A673 (cell line): ENCODE results near the gene TYSND1. TPM values are rescaled to one million over a fixed set of nuclear protein-coding genes. Genes with fewer than 3 reads are reported as not detected.

Experiments used
- BruUV-seq: library from RNA; stranded (reverse); fragments of 400-500 nt; replicated peaks from 2 replicates; lab custom pipeline; 2021; lab: Mats Ljungman, UMichigan
- CTCF ChIA-PET: fragments of 300-600 bp; sonication (Branson Sonifier 250); formaldehyde crosslinking; loops from one replicate; lab custom pipeline; 2022; ENCODE audit warnings: antibody characterized with exemption; lab: Charles Lee
- POLR2A ChIA-PET: fragments of 300-600 bp; sonication (Branson Sonifier 250); formaldehyde crosslinking; loops from one replicate; lab custom pipeline; 2022; ENCODE audit warnings: antibody characterized with exemption; ENCODE audit not compliant: low non-redundant PET; lab: Charles Lee
- DNase-seq: peaks from one replicate; pipeline ENCODE4 v3.0.0-alpha.2; 2015; ENCODE audit warnings: low spot score
- H3K27ac ChIP-seq: fragments of 200-600 bp; sonication (generic); 2 replicates; pipeline ENCODE4 v1.5.1; 2016; ENCODE audit warnings: mixed run types, low read depth, mild to moderate bottlenecking, mixed read lengths, antibody characterized with exemption, low read length; ENCODE audit not compliant: poor library complexity, severe bottlenecking
- H3K27me3 ChIP-seq: fragments of 200-600 bp; sonication (generic); replicated peaks from 2 replicates; pipeline ENCODE4 v1.6.1; 2017; ENCODE audit warnings: mixed run types, low read depth, mild to moderate bottlenecking, mixed read lengths, antibody characterized with exemption, low read length; ENCODE audit not compliant: insufficient read depth, poor library complexity
- H3K36me3 ChIP-seq: fragments of 200-600 bp; sonication (generic); 2 replicates; pipeline ENCODE4 v1.6.1; 2016; ENCODE audit warnings: mixed run types, mild to moderate bottlenecking, mixed read lengths, antibody characterized with exemption, low read length; ENCODE audit not compliant: insufficient read depth, poor library complexity, severe bottlenecking
- H3K4me1 ChIP-seq: fragments of 200-600 bp; sonication (generic); 2 replicates; pipeline ENCODE4 v1.6.1; 2017; ENCODE audit warnings: mixed run types, mild to moderate bottlenecking, mixed read lengths, antibody characterized with exemption, low read length; ENCODE audit not compliant: insufficient read depth, poor library complexity, severe bottlenecking
- H3K4me3 ChIP-seq: fragments of 200-600 bp; sonication (generic); 2 replicates; pipeline ENCODE4 v1.5.1; 2016; ENCODE audit warnings: low read depth, mixed run types, mild to moderate bottlenecking, mixed read lengths, low read length; ENCODE audit not compliant: poor library complexity, severe bottlenecking
- H3K9me3 ChIP-seq: fragments of 200-600 bp; sonication (generic); 2 replicates; pipeline ENCODE4 v1.6.1; 2016; ENCODE audit warnings: mixed run types, low read depth, mild to moderate bottlenecking, mixed read lengths, antibody characterized with exemption, low read length; ENCODE audit not compliant: poor library complexity, severe bottlenecking
- CTCF ChIP-seq: fragments of 300-800, 200-600 bp; sonication (generic); conservative IDR thresholded peaks from 2 replicates; pipeline ENCODE4 v1.5.1; 2017; ENCODE audit warnings: low read depth, mild to moderate bottlenecking, antibody characterized with exemption, low read length, moderate library complexity, mixed read lengths
- EZH2 ChIP-seq: fragments of 200-600 bp; sonication (generic); IDR thresholded peaks from 2 replicates; pipeline ENCODE4 v1.6.1; 2017; ENCODE audit warnings: borderline replicate concordance, low read depth, mild to moderate bottlenecking, mixed read lengths, antibody characterized with exemption, low read length; ENCODE audit not compliant: poor library complexity, severe bottlenecking
- intact Hi-C: fragments of 100-400 bp; cut with micrococcal nuclease; formaldehyde crosslinking; loops from one replicate; pipeline ENCODE4 v1.10.0; 2022; ENCODE audit not compliant: unreplicated experiment
- total RNA-seq: library from RNA; stranded (reverse); gene quantifications from 2 replicates; pipeline ENCODE4 v1.2.3, GENCODE V29; 2021

Gene TYSND1
- total RNA-seq, 1 experiment from 2014 or later = 36.5 TPM

GRCh38 chr10:70096705-70097420 is 49.6 kb downstream of the TYSND1 start:
- POLR2A ChIA-PET = interaction anchor here (1.1 kb wide), 1 partner anchor 50 kb away, joined by 3 read pairs; the partner anchor contains the start of gene TYSND1
- no peak for DNase-seq
- H3K27ac ChIP-seq = no peak overlapping the region
- BruUV-seq = no TSS peak
- H3K9me3 ChIP-seq = no peaks in the 10 kb centered on the region
- no peaks in the 10 kb centered on the region for H3K27me3 ChIP-seq
- TF ChIP-seq EZH2 = no peak
- no peak for TF ChIP-seq CTCF
- intact Hi-C loops = no loop called here
- no peak overlapping the region for H3K4me3 ChIP-seq
- CTCF ChIA-PET = no interaction called here
- no peaks in the 10 kb centered on the region for H3K4me1 ChIP-seq
- peaks cover 97% of the 10 kb centered on the region for H3K36me3 ChIP-seq

- Histone ChIP-seq H3K27me3 (no peaks in the 10 kb centered on the region), H3K4me3 (no peak overlapping the region), H3K9me3 (no peaks in the 10 kb centered on the region), H3K27ac (no peak overlapping the region), H3K36me3 (peaks cover 97% of the 10 kb centered on the region), H3K4me1 (no peaks in the 10 kb centered on the region)
- BruUV-seq = no TSS peak
- ChIA-PET POLR2A (interaction anchor here (1.1 kb wide), 1 partner anchor 50 kb away, joined by 3 read pairs; the partner anchor contains the start of gene TYSND1), CTCF (interaction anchor here (0.7 kb wide), 1 partner anchor 20 kb away, joined by 3 read pairs; no protein-coding TSS in a partner anchor)
- DNase-seq = no peak
- TF ChIP-seq CTCF (no peak), EZH2 (no peak)
- intact Hi-C loops = no loop called here
These were observed 50.3 kb downstream of the TYSND1 start for GRCh38 chr10:70096016-70096704.

GRCh38 chr10:70094250-70094649 is 52.2 kb downstream of the TYSND1 start:
- Histone ChIP-seq H3K36me3 (peaks cover 97% of the 10 kb centered on the region), H3K27ac (no peak overlapping the region), H3K9me3 (no peaks in the 10 kb centered on the region), H3K4me3 (no peak overlapping the region), H3K4me1 (no peaks in the 10 kb centered on the region), H3K27me3 (no peaks in the 10 kb centered on the region)
- no TSS peak for BruUV-seq
- ChIA-PET CTCF (no interaction called here), POLR2A (no interaction called here)
- no peak for TF ChIP-seq CTCF
- no peak for TF ChIP-seq EZH2
- intact Hi-C loops = no loop called here
- DNase-seq = no peak
